Endothelial cell (in vitro differentiated cells): ENCODE results near the gene NXN. TPM values are rescaled to one million over a fixed set of nuclear protein-coding genes. Genes with fewer than 3 reads are reported as not detected.

Source experiments
- DNase-seq: peaks from one replicate; pipeline ENCODE4 v3.0.0; 2021; ENCODE audit warnings: low spot score
- H3K27ac Mint-ChIP-seq: one replicate; pipeline ENCODE4 v1.8.0; 2021; ENCODE audit warnings: mixed read lengths, inconsistent platforms; ENCODE audit not compliant: unreplicated experiment
- H3K27me3 Mint-ChIP-seq: one replicate; pipeline ENCODE4 v1.8.0; 2021; ENCODE audit warnings: mild to moderate bottlenecking, moderate library complexity, mixed read lengths, inconsistent platforms; ENCODE audit not compliant: unreplicated experiment
- H3K36me3 Mint-ChIP-seq: one replicate; pipeline ENCODE4 v1.8.0; 2021; ENCODE audit warnings: mild to moderate bottlenecking, low read depth, mixed read lengths, inconsistent platforms; ENCODE audit not compliant: unreplicated experiment
- H3K4me1 Mint-ChIP-seq: one replicate; pipeline ENCODE4 v1.8.0; 2021; ENCODE audit warnings: mild to moderate bottlenecking, mixed read lengths, inconsistent platforms; ENCODE audit not compliant: unreplicated experiment
- H3K4me3 Mint-ChIP-seq: one replicate; pipeline ENCODE4 v1.8.0; 2021; ENCODE audit warnings: mild to moderate bottlenecking, mixed read lengths, inconsistent platforms; ENCODE audit not compliant: unreplicated experiment
- H3K9me3 Mint-ChIP-seq: one replicate; pipeline ENCODE4 v1.8.0; 2021; ENCODE audit warnings: mixed read lengths, inconsistent platforms; ENCODE audit not compliant: unreplicated experiment
- CTCF ChIP-seq: fragments of 200-600 bp; sonication (generic); IDR thresholded peaks from one replicate; pipeline ENCODE4 v1.5.0; 2021; ENCODE audit warnings: antibody characterized with exemption; ENCODE audit not compliant: unreplicated experiment
- total RNA-seq: library from RNA; stranded (reverse); fragmentation: NEBNext Ultra II Directional; extraction: Animal tissue kit (Norgen Biotek cat#: 25700); gene quantifications from one replicate; pipeline ENCODE4 v1.2.1, GENCODE V29; 2021; ENCODE audit not compliant: unreplicated experiment

The NXN gene
- total RNA-seq, 1 donor from 2014 or later: 53.9 TPM

GRCh38 chr17:753418-753817, 226.2 kb downstream of the NXN start:
- Mint-ChIP-seq H3K27me3 (peaks cover 11% of the 10 kb centered on the region), H3K4me1 (peaks cover 23% of the 10 kb centered on the region), H3K27ac (no peak overlapping the region), H3K36me3 (peaks cover 16% of the 10 kb centered on the region), H3K4me3 (peak overlapping the region; percentile 84), H3K9me3 (no peaks in the 10 kb centered on the region)
- no peak for TF ChIP-seq CTCF
- no peak for DNase-seq

GRCh38 chr17:752620-753219, 226.9 kb downstream of the NXN start:
- Mint-ChIP-seq H3K27ac (peak overlapping the region; percentile 68), H3K27me3 (peaks cover 11% of the 10 kb centered on the region), H3K36me3 (peaks cover 23% of the 10 kb centered on the region), H3K4me3 (peak overlapping the region; percentile 86), H3K9me3 (no peaks in the 10 kb centered on the region), H3K4me1 (peaks cover 23% of the 10 kb centered on the region)
- no peak for TF ChIP-seq CTCF
- no peak for DNase-seq

GRCh38 chr17:752002-752619, 227.5 kb downstream of the NXN start, which contains the start of gene GEMIN4:
GEMIN4 (minus strand) TSS chr17:752264; CDS start chr17:752142, 122 bp downstream.
- H3K4me1 Mint-ChIP-seq: peaks cover 23% of the 10 kb centered on the region
- peaks cover 11% of the 10 kb centered on the region for H3K27me3 Mint-ChIP-seq
- TF ChIP-seq CTCF: peak; percentile 94
- no peaks in the 10 kb centered on the region for H3K9me3 Mint-ChIP-seq
- H3K36me3 Mint-ChIP-seq: peaks cover 29% of the 10 kb centered on the region
- peak within 1 kb of the TSS; percentile 68 for H3K27ac Mint-ChIP-seq
- peak; percentile 99 for DNase-seq
- peak within 1 kb of the TSS; percentile 95 for H3K4me3 Mint-ChIP-seq

GRCh38 chr17:751269-752001, 228.1 kb downstream of the NXN start:
- H3K4me1 Mint-ChIP-seq: peaks cover 23% of the 10 kb centered on the region
- no peak for DNase-seq
- peaks cover 36% of the 10 kb centered on the region for H3K36me3 Mint-ChIP-seq
- no peaks in the 10 kb centered on the region for H3K9me3 Mint-ChIP-seq
- H3K27ac Mint-ChIP-seq: no peak overlapping the region
- peaks cover 11% of the 10 kb centered on the region for H3K27me3 Mint-ChIP-seq
- TF ChIP-seq CTCF: no peak
- H3K4me3 Mint-ChIP-seq: peak overlapping the region; percentile 95
